Adrenal gland (tissue), 5 donors: ENCODE data around the gene GFOD1.

Experiments used
- CTCF ChIP-seq, 6 experiments: fragments of 450-650 bp in 4 of 6; fragments of 200-600 bp in 2 of 6; sonication (generic) in 1 of 6; IDR thresholded peaks; 1 replicate in 5 of 6; 2 replicates in 1 of 6; pipeline versions ENCODE4 v1.5.1 to v1.8.0; 2016 to 2021; ENCODE audit warnings: antibody characterized with exemption in 6 of 6, mild to moderate bottlenecking in 2 of 6, moderate library complexity in 1 of 6
- POLR2A ChIP-seq, 2 donors: fragments of 450-650 bp; IDR thresholded peaks; one replicate each; pipeline ENCODE4 v1.6.1; 2017; ENCODE audit warnings: antibody characterized with exemption in 2 of 2, mild to moderate bottlenecking in 2 of 2, moderate library complexity in 1 of 2
- donor health status: DM: no; HTN: no; CAD: no.

DNA sequence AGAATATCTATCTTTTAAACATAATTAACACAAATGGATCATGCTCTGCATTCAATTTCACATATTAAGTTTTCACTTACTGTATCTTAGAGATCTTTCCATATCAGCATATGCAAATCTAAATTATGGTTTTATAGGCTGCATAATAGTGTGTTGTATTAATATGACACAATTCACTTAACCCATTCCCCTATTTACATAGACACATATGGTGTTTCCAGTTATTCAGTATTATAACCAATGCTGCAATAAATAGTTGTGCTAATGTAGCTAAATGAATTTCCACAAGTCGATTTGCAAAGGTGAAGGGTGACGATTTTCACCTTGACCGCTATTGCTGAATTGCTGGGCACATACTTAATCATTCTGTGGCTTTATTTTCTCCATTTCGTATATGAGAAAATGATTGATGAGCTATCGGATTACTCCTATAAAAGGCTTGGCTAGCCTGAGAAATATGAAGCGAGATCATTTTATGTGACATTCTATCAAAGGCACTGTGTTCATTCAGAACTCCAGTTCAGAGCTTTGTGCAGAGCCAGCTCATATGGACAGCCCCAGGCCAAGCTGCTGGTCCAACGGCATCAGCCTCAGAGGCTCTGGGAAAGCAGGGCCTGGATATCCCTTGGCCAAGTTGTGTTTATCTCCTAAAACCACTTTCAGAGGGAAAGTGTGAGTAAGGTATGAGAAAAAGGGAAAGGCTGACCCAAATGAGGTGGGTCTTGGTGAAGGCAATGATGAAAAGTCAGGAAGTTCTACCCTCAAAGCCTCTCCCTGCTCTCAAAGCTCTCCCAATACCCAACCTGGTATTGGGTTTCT lies 50.8 kb downstream of the GFOD1 start:
- TF ChIP-seq POLR2A (IDR thresholded peaks at IDR 0.05) (no peak), CTCF (IDR thresholded peaks at IDR 0.05) (no peak)
